ENCODE data around the gene ZNF584.

GRCh38 chr19:58393725-58394033 lies 14.8 kb upstream of the ZNF584 start:
- TF ChIP-seq CTCF (IDR thresholded peaks at IDR 0.05) (no peak), POLR2AphosphoS5 (IDR thresholded peaks at IDR 0.05) (no peak)
